ENCODE results near the gene IQCF6.
"Not testable (repeated sequence)": the region's sequence is repeated elsewhere in the genome, so short reads cannot be mapped to it uniquely, and the experiment has no call there.

Gene IQCF6

DNA sequence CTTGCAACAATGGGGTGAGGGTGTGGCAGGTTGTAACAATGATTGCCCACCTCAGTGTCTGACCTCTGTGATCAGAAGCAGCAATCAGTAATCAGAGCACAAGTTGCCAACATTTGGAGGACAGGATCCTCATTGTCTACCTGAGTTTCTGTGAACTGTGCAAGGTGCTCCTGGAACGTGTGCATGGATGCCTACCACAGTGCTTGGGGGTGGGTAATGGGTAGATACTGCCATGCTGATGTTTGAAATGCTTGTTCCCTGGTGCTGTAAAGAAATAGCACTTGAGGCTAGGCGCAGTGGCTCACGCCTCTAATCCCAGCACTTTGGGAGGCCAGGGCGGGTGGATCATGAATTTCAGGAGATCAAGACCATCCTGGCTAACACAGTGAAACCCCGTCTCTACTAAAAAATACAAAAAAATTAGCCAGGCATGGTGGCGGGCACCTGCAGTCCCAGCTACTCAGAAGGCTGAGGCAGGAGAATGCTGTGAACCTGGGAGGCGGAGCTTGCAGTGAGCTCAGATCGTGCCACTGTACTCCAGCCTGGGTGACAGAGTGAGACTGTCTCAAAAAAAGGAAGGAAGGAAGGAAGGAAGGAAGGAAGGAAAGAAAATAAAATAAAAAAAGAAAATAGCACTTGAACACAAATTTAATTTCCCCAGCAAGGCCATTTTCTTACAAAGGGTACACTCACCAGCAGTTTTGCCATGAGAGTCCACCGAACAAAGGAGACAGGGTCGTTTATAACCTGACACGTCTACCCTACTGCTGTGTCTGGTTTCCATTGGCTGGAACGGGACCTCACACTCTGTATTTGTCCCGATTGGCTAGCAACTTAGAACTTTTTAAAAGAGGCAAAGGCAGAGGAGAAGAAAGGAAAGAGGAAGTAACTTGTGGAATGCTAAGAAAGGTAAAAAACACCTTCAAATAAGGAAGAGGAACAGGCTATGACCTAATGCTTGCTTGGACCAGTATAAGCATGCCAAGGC lies 25.0 kb downstream of the IQCF6 start:
- not testable (repeated sequence) for DNase-seq

DNA sequence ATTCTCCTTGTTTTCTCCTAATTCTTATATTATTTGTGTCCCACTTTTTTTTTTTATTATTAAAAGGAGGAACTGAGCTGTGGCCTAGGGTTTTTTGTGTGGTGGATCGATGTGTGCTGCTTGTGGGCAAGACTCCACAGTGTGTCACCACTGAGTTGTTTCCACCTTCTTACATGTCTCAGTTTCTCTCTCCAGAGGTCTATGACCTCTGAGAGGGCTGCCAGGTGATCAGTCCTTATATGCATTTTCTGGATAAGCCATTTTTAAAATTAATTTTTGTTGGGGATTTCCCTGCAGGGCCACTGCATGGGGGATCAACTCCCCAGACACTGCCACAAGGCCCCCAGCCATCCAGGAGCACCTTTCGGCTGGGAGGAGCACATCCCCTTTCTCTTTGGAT lies 27.8 kb downstream of the IQCF6 start:
- no peak for DNase-seq

- no peak for DNase-seq
Observed at GRCh38 chr3:51750878-51751277, 28.2 kb downstream of the IQCF6 start.

DNA sequence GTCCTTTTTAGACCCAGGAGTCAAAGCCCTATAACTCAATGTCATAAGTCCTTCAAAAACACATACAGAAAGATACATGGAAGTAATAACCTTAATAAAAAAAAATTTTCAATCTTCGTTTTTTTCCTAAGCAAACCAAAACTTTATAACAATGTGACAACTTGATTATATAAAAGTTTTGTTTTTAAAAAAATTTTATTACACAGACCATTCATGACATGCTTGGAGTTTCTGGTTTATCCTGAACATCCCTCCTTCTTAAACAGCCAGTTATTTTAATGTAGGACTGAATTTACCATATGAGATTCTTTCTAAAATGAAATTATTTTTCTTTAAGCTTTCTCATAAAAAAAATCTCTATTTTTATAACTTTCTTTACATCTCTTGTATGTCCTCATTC lies 30.7 kb downstream of the IQCF6 start:
- DNase-seq = no peak

GRCh38 chr3:51747840-51748239 lies 31.2 kb downstream of the IQCF6 start:
- no peak for DNase-seq

GRCh38 chr3:51742978-51743377 lies 36.1 kb downstream of the IQCF6 start:
- not testable (repeated sequence) for DNase-seq

GRCh38 chr3:51742320-51742719 lies 36.7 kb downstream of the IQCF6 start:
- DNase-seq = not testable (repeated sequence)

DNA sequence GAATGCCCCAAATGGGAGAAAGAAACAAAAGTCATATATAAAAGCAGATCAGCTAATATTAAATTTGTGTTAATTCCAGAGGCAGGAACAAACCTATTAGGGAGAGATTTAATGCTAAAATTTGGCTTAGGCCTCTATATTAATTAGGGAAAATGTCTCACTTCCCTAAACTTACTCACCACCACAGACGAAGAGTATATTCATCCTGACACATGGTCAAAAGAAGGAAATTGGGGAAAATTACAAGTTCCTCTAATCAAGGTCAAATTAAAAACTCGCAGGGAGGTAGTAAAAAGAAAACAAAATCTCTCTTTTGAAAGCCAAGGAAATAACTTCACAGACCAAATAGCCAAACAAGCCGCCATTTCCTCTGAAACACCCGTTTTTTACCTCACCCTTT lies 39.9 kb downstream of the IQCF6 start:
- no peak for DNase-seq

DNA sequence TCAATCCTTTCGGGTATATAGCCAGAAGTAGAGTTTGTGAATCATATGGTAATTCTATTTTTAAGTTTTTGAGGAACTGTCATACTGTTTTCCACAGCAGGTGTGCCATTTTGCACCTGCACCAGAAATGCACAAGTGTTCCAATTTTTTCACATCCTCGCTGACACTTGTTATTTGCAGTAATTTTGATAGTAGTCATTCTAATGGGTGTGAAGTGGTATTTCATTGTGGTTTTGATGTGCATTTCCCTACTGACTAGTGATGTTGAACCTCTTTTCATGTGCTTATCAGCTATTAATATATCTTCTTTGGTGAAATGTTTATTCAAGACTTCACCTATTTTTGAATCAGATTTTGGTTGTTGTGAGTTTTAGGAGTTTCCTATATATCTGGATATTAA lies 43.1 kb downstream of the IQCF6 start:
- no peak for DNase-seq

GRCh38 chr3:51735039-51735438 lies 44.0 kb downstream of the IQCF6 start:
- DNase-seq = no peak

GRCh38 chr3:51734572-51734907 lies 44.5 kb downstream of the IQCF6 start:
- DNase-seq = no peak

DNA sequence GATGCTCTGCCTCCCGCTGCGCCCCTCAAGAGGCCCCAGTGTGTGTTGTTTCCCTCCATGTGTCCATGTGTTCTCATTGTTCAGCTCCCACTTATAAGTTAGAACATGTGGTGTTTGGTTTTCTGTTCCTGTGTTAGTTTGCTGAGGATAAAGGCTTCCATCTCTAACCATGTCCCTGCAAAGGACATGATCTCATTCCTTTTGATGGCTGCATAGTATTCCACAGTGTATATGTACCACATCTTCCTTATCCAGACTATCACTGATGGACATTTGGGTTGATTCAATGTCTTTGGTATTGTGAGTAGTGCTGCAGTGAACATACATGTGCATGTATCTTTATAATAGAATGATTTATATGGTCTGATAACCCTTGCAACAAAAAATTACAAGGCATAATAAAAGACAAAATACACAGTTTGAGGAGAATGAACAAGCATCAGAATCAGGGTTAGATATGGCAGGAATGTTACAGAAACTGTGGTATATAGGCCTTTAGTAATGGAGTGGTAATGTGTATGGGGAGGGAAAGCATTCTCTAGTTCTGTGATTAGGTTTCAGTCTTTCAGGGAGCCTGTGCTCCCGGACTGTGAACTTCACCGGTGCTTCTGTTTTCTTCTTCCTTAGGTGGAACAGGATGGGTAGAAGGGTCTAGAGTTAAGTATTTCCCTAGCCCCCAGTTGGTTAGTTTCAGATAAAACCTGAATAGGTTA lies 45.0 kb downstream of the IQCF6 start:
- no peak for DNase-seq

DNA sequence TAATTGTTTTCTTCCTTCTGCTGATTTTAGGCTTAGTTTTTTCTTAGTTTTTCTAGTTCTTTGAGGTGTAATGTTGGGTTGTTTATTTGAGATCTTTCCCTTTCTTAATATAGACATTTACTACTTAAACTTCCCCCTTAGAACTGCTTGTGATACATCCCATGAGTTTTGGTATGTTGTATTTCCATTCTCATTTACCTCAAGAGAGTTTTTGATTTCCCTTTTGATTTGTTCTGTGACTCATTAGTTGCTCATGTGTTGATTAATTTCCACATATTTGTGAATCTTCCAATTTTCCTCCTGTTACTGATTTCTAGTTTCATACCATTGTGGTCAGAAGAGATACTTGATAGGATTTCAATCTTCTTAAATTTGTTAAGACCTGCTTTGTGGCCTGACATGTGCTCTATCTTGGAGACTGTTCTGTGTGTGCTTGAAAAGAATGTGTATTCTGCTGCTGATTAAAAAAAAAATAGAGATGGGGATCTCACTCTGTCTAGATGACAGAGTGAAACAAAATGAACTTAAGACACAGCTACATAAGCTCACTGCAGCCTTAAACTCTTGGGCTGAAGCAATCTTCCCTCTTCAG lies 49.9 kb downstream of the IQCF6 start:
- no peak for DNase-seq
